ENCODE measurements around the gene MEPCE.

Gene MEPCE

DNA sequence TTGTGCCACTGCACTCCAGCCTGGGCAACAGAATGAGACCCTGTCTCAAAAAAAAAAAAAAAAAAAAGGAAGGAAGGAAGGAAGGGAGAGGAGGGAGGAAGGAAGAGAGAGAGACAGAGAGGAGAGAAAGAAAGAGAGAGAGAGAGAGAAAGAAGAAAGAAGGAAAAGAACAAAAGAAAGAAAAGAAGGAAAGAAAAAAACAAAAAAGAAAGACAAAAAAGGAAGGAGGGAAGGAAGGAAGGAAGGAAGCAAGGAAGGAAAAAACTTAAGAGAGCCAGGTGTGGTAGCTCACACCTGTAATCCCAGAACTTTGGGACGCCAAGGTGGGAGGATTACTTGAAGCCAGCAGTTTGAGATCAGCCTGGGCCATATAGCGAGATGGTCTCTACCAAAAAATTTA is 35.2 kb downstream of the MEPCE start:
- no peak for DNase-seq (ENCODE audit: low read depth)

DNA sequence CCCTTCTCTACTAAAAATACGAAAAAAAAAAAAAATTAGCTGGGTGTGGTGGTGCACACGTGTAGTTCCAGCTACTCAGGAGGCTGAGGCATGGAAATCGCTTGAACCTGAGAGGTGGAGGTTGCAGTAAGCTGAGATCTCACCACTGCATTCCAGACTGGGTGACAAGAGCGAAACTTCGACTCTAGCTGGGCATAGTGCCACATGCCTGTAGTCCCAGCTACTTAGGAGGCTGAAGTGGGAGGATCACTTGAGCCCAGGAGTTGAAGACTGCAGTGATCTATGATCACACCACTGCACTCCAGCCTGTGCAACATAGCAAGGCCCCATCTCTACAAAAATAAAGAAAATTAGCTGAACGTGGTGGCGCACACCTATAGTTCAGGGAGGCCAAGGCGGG is 35.7 kb downstream of the MEPCE start:
- DNase-seq (ENCODE audit: low read depth) = no peak

DNA sequence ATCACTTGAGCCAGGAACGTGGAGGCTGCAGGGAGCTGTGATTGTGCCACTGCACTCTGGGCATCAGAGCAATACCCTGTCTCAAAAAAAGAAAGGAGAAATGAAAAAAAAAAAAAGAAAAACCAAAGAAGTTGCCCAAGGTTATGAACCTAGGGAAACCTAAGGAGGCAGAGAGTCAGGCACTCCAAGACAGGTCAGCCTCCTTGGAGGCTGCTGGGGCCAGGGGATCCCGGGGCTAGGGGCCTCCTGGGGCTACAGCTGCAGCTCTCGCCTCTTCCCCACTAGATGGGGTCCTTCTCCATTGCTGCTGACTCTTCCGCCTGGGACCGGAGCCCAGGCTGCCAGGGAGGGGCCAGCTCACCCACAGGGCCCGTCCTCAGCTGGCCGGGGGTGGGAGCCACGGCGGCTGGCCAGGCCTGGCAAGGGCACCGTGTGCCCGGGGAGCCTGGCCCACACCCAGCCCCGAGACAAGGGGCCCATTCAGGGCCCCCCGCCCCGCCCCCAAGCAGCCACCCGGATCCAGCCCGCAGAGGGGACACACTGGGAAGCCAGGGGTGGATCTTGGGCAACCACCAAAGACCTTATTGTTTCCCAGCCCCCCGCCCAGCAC is 36.2 kb downstream of the MEPCE start:
- no peak for DNase-seq (ENCODE audit: low read depth)

DNA sequence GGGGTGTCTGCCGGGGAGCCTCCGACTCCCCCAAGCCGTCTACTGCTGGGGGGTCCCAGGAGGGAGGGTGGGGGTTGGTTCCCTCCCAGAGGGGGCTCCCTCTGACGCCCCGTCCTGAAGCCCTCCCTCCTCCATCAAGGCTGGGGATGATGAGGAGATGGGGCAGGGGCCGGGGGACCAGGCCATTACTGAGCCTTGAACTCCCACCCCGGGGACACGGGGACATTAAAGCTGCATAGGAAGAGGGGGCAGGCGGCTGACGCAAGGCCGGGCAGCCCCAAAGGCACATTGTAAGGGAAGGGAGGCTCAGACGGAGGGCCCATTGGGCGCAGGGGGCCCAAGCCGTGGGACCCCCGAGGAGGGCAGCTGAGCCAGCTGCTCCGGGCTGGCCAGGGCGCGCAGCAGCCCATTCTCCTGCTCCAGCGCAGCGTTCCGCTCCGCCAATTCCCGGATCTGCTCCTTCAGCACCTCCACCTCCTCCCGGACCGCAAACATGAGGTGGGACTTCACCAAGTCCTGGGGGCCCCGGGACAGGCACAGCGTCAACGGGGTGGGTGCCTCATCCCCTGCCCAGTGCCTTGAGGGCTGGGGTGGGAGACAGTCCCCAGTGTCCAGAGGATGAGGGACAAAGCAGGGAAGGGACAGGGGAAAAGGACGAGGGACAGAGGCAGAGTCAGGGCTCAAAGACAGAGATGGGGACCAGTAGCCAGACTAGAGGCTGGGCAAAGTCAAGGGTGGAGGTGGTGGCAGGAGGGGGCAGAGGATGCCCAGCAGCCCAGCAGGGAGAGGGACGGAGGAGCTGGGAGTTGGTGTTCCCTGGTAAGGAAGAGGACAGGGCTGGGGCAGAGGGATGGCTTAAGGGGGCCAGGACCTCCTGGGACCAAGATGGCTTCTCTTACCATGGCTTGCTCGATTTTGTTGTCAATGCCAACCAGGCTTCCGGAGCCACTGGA is 37.3 kb downstream of the MEPCE start:
- DNase-seq (ENCODE audit: low read depth) = no peak

DNA sequence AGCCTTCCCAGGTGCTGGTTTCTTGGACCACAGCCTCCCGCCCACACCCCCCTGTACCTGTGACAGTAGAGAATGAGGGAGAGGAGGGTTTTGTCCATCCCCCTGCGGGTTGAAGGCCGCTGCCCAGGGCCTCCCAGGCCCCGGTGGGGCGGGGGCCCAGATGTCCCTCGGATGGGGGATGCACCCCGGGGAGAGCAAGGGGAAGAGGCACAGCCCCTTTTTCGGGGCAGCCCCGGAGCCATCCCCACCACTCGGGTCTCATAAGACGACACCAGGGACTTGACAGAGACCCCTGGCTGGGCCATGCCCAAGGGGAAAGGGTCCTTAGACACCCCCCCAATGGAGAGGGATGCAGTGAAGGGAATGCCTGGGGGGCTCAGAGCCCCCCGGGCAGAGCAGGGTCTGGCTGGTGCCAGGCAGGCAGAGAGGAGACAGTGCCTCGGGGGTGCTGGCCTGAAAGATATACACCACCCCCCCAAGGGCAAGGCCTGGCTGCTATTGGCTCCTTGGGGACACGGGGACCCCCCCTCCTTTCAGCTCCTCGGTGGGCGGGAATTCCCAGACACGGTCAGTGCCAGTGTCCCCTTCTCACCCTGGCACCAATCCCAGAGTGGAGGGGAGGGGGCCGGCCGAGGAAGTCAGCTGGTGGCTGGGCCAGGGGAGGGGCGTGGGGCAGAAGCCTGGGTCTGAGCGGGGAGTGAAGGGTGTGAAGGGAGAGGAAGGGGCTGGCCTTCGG is 38.2 kb downstream of the MEPCE start:
- no peak for DNase-seq (ENCODE audit: low read depth)

DNA sequence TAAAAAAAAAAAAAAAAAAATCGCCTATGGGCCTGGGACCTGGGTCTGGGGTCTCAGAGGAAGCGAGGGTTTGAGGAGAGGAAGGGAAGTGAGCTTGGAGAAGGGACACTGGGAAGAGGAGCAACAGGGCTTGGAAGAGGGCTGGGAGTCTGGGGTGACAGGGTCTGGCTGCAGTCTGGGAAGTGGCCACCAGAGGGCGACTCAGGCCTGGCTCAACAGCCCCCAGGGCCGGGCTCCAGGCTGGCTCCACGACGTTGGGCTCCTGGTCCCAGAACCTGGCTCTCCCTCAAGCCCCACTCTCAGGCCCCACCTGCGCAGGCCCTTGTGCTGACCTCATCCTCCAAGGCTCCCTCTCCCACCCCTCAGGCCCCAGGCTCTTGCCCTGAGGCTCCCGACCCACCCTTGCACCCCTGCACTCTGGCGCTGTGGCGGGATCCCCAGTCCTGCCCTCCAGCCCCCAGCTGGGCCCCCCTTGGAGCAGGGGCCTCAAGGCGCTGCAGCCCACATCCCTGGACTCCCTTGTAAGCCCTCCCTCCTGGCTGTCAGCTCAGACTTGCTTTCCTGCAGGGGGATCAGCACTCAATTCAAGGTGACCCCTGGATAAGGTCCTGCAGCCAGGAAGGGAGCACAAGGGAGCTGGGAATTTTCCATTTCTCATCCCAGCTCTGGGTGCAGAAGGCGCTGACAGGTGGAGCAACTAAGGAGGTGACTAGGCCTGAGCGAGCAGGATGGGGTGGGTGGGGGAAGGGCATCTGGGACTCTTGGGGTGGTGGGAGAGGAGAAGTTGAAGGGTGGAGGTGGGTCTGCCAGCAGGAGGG is 39.8 kb downstream of the MEPCE start:
- peak; percentile 76 for DNase-seq (ENCODE audit: low read depth)

DNA sequence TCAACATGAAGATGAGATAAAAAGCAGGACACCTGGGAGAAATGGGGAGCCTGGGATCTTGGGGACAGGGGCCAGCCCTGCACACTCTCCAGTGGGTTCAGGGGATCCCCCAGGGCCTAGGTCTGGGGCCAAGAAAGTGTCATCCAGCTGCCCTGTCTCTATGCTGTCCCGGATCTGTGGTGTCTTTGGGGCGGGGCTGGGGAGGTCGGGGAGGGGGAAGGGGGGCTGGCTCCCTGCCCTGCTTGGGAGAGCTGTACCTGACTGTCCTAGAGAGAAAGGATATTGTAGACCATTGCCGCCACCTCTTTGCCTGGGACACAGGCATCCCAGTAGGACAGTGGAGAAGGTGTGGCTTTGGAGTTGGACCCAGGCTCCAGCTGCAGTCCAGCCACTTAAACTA is 41.4 kb downstream of the MEPCE start:
- no peak for DNase-seq (ENCODE audit: low read depth)

DNA sequence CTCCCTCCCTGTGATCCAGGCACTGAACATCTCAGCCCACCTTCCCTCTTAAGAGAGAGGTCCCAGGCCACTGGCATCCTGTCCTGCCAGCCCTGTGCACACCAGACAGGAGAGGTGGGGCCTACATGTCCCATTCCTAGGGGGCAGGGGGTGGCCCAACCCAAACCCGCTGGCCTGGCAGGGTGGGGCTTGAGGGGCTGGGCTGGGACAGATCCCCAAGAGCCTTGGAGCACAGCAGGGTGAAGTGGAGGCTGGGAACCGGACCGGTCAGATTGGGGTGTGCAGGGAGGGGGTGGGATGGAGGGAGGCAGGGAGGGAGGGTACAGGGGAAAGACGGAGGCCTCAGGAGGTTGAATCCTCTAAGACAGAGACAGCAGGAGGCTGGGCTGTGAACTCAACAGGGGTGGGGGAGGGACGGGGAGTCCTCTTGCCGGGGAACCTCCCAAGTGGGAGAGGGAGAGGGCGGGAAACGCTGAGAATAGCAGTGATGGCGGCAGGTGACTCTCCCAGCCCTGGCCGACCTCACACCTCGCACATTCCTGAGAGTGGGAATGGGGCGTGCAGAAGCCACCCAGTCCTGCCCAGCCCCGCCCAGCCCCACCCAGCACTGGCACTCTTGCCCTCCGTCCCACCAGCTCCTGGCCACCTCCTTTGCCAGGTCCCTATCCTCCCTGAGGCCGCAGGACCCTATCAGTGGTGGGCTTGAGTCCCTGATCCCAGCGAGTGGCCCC is 42.7 kb downstream of the MEPCE start:
- no peak for DNase-seq (ENCODE audit: low read depth)

DNA sequence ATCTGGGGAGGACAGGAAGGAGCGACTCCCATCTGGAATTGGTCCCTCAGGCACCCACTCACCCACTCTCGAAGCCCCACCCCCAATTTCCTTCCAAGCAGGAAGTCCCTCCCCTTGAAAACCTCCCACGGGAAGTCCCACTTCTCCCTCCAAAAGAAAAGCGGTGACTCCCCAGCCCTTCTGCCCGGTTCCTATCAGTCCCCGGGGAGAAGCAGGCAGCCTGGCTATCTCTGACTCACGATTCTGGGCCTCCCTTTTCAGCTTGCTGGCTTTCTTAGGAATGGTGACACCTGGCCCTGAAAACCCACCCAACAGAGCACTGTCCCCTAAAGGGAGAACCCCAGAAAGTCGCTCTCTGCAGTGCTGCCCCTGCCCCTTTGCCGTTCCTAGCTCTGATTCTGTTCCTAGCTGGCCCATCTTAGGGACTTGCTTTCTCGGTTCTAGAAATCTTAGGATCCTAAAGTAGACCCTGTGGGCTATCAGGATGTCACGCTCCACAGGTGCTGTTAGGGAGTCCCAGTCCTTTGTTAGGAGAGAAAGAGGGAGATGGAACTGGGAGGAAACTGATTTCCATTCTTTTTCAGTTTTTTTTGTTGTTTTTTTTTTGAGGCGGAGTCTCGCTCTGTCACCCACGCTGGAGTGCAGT is 43.3 kb downstream of the MEPCE start:
- no peak for DNase-seq (ENCODE audit: low read depth)

DNA sequence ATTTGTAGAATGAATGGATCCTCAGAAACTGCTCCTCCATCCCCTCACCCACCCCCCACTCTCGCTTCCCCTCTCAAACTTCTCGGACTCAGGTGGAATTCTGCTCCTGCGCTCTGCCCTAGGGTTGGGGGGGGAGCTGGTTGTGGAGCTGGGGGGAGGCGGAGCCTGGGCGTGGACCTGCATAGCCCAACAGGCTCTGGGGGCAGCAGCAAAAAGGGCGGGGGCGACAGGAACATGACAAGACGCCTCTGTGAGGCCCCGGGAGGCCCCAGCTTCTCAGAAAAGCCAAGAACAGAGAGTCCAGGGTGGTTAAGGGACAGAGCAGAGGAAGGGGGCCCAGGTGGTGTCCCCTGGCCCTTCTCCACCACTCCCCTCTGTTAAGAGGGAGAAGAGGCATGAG is 45.9 kb downstream of the MEPCE start:
- no peak for DNase-seq (ENCODE audit: low read depth)

DNA sequence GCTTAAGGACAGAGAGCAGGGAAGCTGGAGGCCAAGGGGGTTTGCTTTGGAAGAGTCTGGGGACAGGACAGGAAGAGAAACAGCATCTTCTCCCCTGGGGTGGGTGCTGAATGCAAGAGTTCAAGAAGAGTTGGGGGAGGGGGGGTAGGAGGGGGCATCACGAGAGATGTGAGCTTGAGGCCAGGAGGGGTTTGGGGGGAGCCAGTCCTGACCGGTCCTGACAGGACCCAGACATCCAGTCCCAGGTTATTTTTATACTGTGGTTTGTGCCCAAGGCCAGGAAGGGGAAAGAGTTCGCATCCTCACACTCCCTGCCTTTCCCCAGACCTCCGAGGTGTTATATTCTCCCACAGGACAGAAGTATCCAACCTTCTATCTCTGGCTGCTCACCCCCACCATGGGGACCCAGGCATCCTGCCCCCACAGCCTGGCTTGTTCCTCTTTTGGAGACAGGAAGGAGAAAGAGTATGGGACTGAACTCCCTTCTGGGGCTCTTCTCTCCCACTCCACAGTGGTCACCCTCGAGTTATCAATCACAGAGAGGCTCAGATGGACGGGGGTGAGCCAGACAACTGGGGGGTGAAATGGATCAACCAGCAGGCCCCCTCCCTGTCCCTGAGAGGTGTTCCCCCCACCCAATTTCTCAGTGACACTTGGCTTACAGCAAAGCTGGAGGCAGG is 46.6 kb downstream of the MEPCE start:
- no peak for DNase-seq (ENCODE audit: low read depth)

DNA sequence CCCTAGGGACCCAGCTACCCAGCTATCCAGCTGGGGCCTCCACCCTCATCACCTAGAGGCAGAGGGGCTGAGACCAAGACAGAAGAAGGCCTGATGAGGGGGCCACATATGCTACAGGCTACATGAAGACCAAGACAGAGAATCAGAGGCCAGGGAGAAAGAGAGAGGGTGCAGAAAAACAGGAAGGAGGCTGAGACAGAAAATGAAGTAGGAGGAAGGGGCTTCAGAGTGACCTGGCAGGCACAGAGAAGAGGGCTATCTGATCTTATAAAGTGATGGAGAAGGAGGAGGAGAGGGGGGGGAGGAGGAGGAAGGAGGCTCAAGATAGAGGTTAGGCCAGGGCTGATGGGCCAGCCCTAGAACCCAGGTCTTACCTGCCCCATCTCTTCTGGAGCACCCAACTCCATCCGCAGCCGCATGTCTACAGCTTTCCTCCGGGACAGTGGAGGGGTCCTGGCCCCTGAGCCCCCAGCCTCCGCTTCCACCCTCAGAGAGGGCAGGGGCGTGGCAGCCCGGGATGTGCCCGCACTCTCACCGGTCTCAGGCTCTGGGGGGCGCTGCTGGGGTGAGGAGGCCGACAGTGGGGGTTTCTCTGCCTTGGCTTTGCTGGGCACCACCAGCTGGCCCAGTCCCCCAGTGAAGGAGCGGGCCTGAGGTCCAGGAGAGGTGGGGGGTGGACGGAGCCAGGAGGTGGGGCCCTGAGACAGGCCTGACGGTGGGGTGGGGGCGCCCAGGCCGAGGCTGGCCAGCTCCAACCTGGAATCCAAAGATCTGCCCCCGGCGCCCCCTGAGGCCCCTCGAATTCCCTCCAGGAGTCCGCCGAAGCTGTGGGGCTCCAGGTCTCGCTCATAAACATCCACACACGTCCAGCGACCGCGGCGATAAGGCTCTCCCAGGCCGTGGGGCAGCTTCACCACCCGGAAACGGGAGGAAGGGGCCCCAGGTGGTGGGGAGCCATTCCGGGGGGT is 47.6 kb downstream of the MEPCE start:
- DNase-seq (ENCODE audit: low read depth) = no peak

DNA sequence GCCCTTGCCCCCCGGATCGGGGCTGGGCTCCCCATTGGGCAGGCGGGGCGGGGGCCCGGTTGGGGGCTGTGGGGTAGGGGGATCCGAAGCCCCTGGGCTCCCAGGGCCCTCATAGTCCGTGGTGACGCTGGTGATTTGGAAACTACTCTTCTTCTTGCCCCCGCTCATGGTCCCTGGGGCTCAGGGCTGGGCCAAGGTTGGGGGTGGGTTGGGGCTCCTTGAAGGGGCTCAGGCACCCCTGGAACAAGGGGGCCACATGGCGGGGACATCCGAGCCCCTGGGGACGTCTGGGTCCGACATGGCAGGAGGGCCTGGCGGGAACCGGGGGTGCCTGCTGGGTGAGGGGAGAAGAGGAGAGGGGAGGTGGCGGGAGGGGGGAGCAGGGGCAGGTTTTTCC is 48.2 kb downstream of the MEPCE start:
- no peak for DNase-seq (ENCODE audit: low read depth)

DNA sequence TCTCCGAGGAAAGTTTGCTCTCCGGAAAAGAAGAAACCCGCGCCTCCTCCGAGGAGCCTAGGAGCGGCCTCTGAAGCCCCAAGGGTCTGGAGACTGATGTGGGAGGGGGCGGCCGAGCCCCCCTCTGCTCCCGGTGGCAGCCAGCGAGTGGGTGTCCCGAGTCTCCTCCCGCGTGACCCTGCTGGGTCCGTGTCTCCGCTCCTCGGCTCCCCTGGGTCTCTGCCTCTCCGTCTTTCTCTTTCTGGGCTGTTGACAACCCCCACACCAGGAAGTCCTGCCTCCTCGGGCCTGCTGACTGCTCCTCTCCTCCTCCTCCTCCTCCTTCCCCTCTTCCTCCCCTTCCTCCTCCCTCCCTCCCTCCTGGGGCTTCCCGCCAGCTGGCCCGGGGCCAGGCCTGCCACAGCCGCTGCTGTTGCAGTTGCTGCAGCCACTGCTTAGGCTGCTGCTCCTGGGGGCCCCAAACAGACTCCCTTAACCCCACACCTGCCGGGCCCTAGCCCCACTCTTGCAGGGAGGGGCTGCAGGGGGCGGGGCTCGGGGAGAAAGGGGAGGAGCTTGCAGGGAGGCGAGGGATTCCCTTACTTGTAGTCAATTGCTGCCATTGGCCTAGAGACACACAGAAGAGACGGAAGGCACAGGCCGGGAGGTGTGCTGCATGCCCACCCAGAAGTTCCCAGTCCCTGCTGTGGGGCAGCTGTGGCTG is 49.5 kb downstream of the MEPCE start, which contains the start of gene TSC22D4:
Gene TSC22D4, minus strand, starts transcription at position 257 of the 703 bp plus-strand sequence. CDS start 1,176 bp downstream, outside the sequence.
- peak; percentile 82 for DNase-seq (ENCODE audit: low read depth)

DNA sequence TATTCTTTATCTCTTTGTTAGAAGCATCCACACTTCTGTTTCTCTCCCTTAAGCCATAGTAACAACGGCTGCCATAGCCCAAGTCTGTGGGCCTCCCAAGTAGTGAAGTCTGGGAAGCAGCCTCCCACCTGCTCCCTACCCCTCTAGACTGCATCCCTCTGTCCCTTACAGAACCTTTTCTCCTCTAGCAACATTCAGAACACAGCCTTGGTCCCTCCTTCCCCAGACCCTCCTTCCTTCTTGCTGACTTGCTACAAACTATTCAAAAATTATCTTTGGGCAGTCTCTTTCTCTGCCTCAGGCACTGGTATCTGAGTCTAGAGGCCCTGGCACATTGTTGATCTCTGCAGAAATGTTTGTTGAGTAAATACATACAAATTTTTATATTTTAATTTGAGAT is 51.8 kb downstream of the MEPCE start:
- no peak for DNase-seq (ENCODE audit: low read depth)

DNA sequence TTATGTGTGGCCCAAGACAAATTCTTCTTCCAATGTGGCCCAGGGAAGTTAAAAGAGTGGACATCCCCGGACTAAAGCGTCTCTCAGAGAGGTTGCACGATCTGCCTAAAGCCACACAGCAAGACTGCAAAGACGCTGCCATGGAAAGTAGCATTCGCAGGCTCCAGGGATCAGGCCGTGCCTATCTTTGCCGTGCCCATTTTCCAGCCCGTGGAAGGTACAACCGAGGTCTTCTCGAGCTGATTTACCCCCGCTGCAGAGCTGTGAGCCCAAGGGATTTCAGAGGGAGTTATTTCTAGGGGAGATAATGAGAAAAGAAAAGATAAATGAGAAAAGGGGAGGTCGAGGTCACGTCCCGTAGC is 53.1 kb downstream of the MEPCE start:
- DNase-seq (ENCODE audit: low read depth) = no peak

DNA sequence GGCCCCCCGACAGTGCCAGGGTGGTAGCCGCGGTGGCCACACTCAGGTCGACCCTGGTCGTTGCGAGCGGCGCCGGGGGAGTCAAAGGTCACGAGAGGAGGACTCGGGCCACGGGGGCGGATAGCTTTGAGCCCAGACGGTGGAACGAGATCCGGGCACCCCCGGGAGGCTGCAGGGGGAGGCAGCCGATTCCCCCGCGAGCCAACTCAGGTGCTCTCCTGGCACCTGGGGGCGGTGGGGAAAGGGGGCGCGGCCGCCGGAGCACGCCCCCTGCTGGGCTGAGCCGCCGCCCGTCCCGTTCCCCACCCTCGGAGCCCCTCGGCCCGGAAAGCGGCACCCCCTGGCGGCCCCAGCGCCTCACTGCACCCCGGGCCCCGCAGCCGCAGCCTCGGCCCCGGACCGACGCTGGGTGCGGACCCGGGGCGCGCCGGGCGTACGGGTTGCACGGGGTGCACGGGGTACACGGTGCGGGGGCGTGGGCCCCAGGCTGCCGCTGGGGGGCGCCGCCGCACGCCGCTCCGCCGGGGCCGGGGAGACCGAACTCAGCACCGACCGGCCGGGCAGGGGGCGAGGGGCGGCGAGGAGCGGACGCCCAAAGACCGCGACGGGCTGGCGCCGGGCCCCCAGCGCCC is 53.6 kb downstream of the MEPCE start:
- DNase-seq (ENCODE audit: low read depth) = peak; percentile 77

All from stimulated activated CD8-positive, alpha-beta memory T cell treated with anti-CD3 and anti-CD28 coated beads, Interleukin-4, amount 100 ng/mL, for 24 hours (primary cell).